ENCODE measurements around the gene ACVRL1.

The ACVRL1 gene

GRCh38 chr12:51907083-51907855 is at the start of gene ACVRL1:
Gene ACVRL1 (plus strand): TSS chr12:51907504. CDS start chr12:51912475, 4,971 bp downstream.
- no peak for DNase-seq (ENCODE audit: low read depth)

GRCh38 chr12:51860986-51861385 is 46.3 kb upstream of the ACVRL1 start:
- DNase-seq (ENCODE audit: low read depth) = no peak

GRCh38 chr12:51862947-51863346 is 44.4 kb upstream of the ACVRL1 start:
- DNase-seq (ENCODE audit: low read depth) = no peak

- DNase-seq (ENCODE audit: low read depth) = no peak
These were observed 43.9 kb upstream of the ACVRL1 start for GRCh38 chr12:51863363-51863932.

- no peak for DNase-seq (ENCODE audit: low read depth)
These were observed 43.1 kb upstream of the ACVRL1 start for GRCh38 chr12:51863933-51864832.

GRCh38 chr12:51864833-51865670 is 42.3 kb upstream of the ACVRL1 start:
- no peak for DNase-seq (ENCODE audit: low read depth)

- DNase-seq (ENCODE audit: low read depth) = no peak
These were observed 41.5 kb upstream of the ACVRL1 start for GRCh38 chr12:51865757-51866270.

GRCh38 chr12:51866324-51866723 is 41.0 kb upstream of the ACVRL1 start:
- no peak for DNase-seq (ENCODE audit: low read depth)

GRCh38 chr12:51866762-51867161 is 40.5 kb upstream of the ACVRL1 start:
- no peak for DNase-seq (ENCODE audit: low read depth)

GRCh38 chr12:51867371-51867770 is 39.9 kb upstream of the ACVRL1 start:
- no peak for DNase-seq (ENCODE audit: low read depth)

GRCh38 chr12:51867796-51868428 is 39.4 kb upstream of the ACVRL1 start:
- no peak for DNase-seq (ENCODE audit: low read depth)

GRCh38 chr12:51868821-51869495 is 38.3 kb upstream of the ACVRL1 start:
- DNase-seq (ENCODE audit: low read depth) = no peak

GRCh38 chr12:51869496-51869865 is 37.8 kb upstream of the ACVRL1 start:
- no peak for DNase-seq (ENCODE audit: low read depth)

- DNase-seq (ENCODE audit: low read depth) = no peak
These were observed 37.4 kb upstream of the ACVRL1 start for GRCh38 chr12:51869931-51870330.

GRCh38 chr12:51870504-51870903 is 36.8 kb upstream of the ACVRL1 start:
- no peak for DNase-seq (ENCODE audit: low read depth)

GRCh38 chr12:51871126-51871525 is 36.2 kb upstream of the ACVRL1 start:
- DNase-seq (ENCODE audit: low read depth) = no peak

GRCh38 chr12:51871918-51872688 is 35.2 kb upstream of the ACVRL1 start:
- no peak for DNase-seq (ENCODE audit: low read depth)

- no peak for DNase-seq (ENCODE audit: low read depth)
These were observed 34.7 kb upstream of the ACVRL1 start for GRCh38 chr12:51872689-51872981.

- DNase-seq (ENCODE audit: low read depth) = no peak
These were observed 33.9 kb upstream of the ACVRL1 start for GRCh38 chr12:51873251-51873994.
